LHCN-M2 (cell line): ENCODE results near the gene PTGDR2. TPM values are rescaled to one million over a fixed set of nuclear protein-coding genes. Genes with fewer than 3 reads are reported as not detected.
A peak's percentile ranks its signal among the peaks of the same experiment; 100 is the strongest.
"Not testable (repeated sequence)": the region's sequence is repeated elsewhere in the genome, so short reads cannot be mapped to it uniquely, and the experiment has no call there.

Source experiments
- DNase-seq: peaks from one replicate; pipeline ENCODE4 v3.0.0-alpha.2; 2012; ENCODE audit warnings: low read depth
- total RNA-seq: library from RNA; depleted of rRNA; stranded (reverse); fragments of >200 nt; gene quantifications from 2 replicates; pipeline ENCODE4 v1.2.3, GENCODE V29; 2014

The PTGDR2 gene
- total RNA-seq, 1 experiment from 2014 or later: not detected

DNA sequence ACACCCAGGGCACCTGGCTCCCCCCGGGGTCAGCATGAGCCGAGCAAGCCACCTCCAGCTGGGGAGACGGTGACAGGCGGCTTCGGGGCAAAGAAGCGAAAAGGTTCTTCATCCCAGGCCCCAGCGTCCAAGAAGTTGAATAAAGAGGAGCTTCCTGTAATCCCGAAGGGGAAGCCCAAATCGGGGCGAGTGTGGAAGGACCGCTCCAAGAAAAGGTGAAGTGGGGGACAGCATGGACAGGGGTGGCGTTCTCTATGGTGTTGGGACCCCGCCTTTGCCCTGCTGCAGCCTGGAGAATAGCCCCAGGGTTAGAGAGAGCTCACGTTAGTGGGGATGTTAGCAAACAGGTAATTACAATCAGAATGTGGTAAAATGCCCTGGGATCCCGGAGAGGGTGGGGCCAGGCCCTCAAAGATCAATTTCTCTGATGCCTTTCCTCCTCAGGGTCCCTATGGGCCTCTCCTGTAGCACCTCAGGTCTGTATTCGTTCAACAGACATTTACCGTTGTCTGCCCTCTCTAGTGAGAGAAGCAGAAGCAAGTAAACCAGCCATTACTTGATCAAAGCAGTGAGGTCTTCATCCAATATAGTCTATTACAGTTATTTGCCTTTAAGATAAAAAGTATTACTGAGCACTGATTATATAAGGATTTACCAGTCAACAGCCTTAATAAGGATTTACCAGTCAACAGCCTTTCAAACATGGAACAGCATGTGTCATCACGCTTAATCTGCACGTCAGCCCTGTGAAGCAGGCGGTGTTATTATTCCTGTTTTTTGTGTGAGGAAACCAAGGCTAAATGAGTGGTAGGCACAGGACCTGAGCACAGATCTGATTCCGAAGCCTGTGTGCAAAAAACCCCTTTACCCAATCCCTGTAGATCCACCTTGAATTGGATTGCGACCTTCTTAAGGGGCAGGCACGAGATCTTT, 12.8 kb downstream of the PTGDR2 start:
- no peak for DNase-seq

- DNase-seq: peak; percentile 94
Observed at GRCh38 chr11:60841797-60842667, 13.7 kb downstream of the PTGDR2 start, which contains the start of gene CCDC86. Gene CCDC86 (plus strand): TSS chr11:60842113. CDS start chr11:60842125, 12 bp downstream.

DNA sequence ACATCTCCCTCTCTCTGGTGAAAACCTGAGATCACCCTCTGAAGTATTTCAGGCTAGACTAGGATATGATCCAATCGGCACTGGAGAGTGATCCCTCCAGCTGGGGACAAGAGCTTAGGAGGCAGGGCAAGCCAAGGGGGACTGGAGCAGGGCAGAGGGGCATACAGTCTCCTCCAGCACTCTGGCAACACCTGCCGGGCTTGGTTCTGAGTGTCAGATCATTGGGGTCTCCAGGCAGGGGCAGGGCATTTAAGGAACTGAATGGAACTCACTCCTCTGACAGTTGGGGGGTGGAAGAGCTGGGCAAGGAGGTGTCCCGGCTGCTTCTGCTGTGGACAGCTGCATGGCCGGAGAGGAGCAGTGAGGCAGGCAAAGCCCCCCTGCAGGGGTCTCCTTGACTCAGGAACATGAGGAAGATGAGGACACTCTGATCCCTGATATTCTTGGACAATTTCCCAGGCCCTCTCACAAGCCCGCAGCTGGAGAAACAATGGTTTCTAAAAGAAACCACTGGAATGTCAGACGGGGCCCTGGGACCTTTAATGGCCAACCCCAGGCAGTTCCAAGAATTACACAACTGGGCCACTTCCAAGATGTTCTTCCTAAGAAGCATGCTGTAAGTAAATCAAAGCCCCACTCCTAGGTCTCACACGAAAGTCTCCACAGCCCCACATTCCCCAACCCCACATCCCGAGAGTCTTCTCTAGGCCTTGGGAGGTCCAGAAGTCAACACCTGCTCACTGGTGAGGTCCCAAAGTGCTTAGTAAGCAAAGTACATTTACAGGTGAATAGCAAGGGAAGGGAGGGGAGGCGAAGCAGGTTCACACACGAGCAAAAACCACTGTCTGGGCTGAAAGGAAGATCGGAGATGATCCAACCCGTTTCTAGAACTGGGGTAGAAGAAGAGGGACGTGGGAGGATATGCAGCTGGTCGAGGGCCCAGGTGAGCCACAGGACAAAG, 15.0 kb downstream of the PTGDR2 start:
- peak; percentile 97 for DNase-seq

DNA sequence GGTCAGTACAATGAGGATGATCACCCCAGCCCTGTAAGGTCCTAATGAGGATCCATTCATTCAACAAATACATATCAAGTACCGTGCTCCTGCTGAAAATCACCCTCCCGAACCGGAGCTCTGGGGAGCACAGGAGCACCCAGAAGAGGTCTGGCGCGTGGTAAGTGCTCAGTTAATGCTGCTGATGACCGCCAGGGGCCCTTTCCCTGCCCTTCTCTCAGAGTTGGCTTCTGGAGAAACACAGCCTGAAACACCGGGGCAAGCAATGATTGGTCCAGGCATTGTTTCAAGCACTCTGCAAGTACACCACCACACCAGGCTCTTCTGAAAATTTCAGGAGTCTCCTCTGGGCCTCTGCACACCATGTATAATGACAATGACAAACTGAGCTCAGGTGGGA, 17.6 kb downstream of the PTGDR2 start:
- no peak for DNase-seq

GRCh38 chr11:60836866-60837515, 18.8 kb downstream of the PTGDR2 start:
- no peak for DNase-seq

DNA sequence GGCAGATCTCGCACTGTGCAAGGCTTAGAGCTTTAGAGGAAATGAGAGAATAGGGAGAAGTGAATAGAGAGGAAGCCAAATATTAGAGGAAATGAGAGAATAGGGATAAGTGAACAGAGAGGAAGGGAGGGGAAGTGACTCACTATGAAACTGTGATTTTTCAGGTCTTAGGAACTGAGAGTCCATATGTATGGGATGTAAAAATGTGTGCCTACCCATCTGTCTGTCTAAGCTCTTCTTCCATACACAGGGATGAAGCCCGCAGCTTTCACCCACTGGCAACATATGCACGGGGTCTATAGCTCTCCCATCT, 20.3 kb downstream of the PTGDR2 start:
- no peak for DNase-seq

- DNase-seq: no peak
Observed at GRCh38 chr11:60834742-60835533, 20.8 kb downstream of the PTGDR2 start.

- DNase-seq: peak; percentile 30
Observed at GRCh38 chr11:60831501-60832079, 24.2 kb downstream of the PTGDR2 start.

DNA sequence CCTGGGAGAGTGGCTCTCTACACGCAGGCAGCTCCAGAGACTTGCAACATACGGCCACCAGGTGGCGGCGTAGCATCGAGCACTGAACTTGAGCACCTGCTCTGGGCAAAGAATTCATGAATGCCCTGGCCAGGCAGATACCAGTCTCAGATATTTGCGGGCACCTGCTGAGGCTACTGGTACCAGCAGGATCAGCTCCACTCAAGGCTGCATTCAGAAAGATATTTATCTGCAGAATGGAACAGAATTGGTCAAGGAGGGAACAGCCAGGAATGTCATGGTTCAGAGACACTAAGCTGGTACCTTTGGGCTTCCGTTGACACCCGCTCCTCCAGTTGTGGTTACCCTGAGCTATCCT, 24.6 kb downstream of the PTGDR2 start:
- peak; percentile 71 for DNase-seq

- DNase-seq: no peak
Observed at GRCh38 chr11:60830478-60831142, 25.1 kb downstream of the PTGDR2 start.

- DNase-seq: no peak
Observed at GRCh38 chr11:60825790-60826189, 30.0 kb downstream of the PTGDR2 start.

GRCh38 chr11:60825118-60825517, 30.6 kb downstream of the PTGDR2 start:
- DNase-seq: no peak

DNA sequence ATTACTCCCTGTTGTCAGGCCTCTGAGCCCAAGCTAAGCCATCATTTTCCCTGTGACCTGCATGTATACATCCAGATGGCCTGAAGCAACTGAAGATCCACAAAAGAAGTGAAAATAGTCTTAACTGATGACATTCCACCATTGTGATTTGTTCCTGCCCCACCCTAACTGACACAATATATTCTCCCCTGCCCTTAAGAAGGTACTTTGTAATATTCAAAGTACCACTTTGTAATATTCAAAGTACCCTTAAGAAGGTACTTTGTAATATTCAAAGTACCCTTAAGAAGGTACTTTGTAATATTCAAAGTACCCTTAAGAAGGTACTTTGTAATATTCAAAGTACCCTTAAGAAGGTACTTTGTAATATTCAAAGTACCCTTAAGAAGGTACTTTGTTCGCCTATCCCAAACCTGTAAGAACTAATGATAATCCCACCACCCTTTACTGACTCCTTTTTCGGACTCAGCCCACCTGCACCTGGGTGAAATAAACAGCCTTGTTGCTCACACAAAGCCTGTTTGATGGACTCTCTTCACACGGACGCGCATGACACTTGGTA, 31.9 kb downstream of the PTGDR2 start:
- DNase-seq: not testable (repeated sequence)

DNA sequence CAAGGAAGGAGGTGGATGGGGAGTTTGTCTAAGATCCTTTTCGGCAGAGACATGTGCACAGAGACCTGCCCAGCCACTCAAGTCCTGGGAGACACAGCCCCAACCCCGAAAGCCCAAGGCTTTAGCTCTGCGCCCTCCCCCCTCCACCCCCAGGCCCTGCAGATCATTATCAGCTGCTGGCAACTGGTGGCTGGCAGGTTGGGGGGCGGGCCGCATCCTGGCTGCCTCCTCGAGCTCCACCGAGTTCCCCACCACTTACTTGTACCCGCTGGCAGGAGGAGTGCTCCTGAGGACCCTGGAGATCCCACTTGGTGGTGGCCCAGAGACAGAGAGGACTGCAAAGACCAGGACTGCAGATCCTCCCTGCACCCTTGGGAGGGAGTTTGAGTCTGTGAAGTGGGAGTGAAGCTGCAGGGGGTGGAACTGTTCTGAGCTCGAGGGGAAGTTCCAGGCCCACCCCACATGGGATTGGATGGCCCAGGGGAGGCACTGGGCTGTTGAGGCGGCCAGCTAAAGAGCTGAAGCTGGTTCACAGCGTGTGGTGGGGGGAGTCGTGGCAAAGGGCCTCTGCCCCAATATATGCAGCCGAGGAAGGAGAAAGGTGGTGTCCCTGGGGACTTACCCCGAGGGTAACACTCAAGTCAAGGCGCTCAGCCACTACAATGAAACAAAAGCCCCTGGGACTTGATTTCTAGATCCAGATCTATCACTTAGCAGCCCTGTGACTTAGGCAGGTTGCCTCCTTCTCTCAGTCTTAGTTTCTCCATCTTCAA, 33.7 kb downstream of the PTGDR2 start:
- DNase-seq: no peak

DNA sequence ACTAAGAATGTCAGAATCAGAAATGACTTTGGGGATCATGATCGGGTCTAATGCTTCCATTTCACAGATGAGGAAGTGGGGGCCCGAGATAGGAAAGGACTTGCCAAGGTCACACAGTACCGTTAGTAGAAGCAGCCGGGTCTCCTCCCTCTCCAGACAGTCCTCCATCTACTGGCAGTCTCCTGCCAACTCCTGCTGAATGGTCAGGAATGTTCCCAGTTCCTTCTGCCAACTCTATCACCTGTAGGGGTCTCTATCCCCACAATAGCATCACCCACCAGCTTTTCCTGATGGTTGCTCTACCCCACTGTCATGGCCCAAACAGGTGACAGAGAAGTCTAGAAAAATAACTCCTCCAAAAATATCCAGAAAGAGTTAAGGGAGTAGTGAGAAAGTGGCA, 37.7 kb downstream of the PTGDR2 start:
- DNase-seq: no peak

GRCh38 chr11:60816590-60817157, 39.1 kb downstream of the PTGDR2 start:
- DNase-seq: no peak

GRCh38 chr11:60814112-60814511, 41.6 kb downstream of the PTGDR2 start:
- DNase-seq: no peak

GRCh38 chr11:60813324-60813723, 42.4 kb downstream of the PTGDR2 start:
- DNase-seq: no peak
